22Rv1 (cell line): ENCODE measurements around the gene GPD1.

Source experiments
- CTCF ChIP-seq: fragments of 450-650 bp; IDR thresholded peaks from 2 replicates; pipeline ENCODE4 v1.5.1; 2017; ENCODE audit warnings: mild to moderate bottlenecking
- ZFX ChIP-seq: fragments of 450-650 bp; IDR thresholded peaks from 2 replicates; pipeline ENCODE4 v1.6.1; 2017; ENCODE audit warnings: antibody characterized with exemption, borderline replicate concordance

- TF ChIP-seq CTCF (no peak), ZFX (no peak)
Observed at GRCh38 chr12:50123203-50123602, 19.4 kb downstream of the GPD1 start.
